ENCODE measurements around the gene TSPAN31. TPM values are rescaled to one million over a fixed set of nuclear protein-coding genes. Genes with fewer than 3 reads are reported as not detected.

The TSPAN31 gene
- total and polyA plus RNA-seq, 7 donors: 12.0 to 85.8 (median 43.2) TPM

DNA sequence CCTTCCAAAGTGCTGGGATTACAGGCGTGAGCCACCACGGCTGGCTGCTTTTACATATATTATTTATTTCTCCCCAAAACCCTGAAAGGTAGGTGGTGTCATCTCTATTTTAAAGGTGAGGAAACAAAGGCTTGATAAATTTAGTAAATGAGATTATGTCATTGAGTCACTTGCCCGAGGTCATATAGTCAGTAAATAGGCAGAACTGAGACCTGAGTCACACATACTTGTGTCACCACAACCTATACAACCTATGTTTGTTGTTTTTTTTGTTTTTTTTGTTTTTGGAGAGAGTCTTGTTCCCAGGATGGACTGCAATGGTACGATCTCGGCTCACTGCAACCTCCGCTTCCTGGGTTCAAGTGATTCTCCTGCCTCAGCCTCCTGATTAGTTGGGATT is 50.5 kb downstream of the TSPAN31 start:
- H3K27ac ChIP-seq: no peak overlapping the region
- H3K36me3 ChIP-seq: peaks cover 16 to 93% (median 32%) of the 10 kb centered on the region in 4 donors
- no peak overlapping the region for H3K4me3 ChIP-seq
- no peaks in the 10 kb centered on the region for H3K9me3 ChIP-seq
- no peak for DNase-seq
- intact Hi-C loops (cut with DNase I): no loop called here
- no peaks in the 10 kb centered on the region for H3K4me1 ChIP-seq
- no peaks in the 10 kb centered on the region for H3K27me3 ChIP-seq
- no peak for TF ChIP-seq EP300 (IDR thresholded peaks at IDR 0.05)
- no peak for TF ChIP-seq CTCF (IDR thresholded peaks at IDR 0.05)
- no peak for TF ChIP-seq POLR2AphosphoS5 (IDR thresholded peaks at IDR 0.05)
- no peak for TF ChIP-seq POLR2A (IDR thresholded peaks at IDR 0.05)
- WGBS, 2 donors: 92 to 96% methylated on average over 6 of the region's 6 CpGs

- H3K4me3 ChIP-seq: no peak overlapping the region
- 97 to 98% methylated on average over 1 of the region's 1 CpG for WGBS, 2 donors
- DNase-seq: no peak
- TF ChIP-seq CTCF (IDR thresholded peaks at IDR 0.05) (no peak), POLR2AphosphoS5 (IDR thresholded peaks at IDR 0.05) (no peak), EP300 (IDR thresholded peaks at IDR 0.05) (no peak)
- H3K27me3 ChIP-seq: no peaks in the 10 kb centered on the region
- no peak overlapping the region for H3K27ac ChIP-seq
- no peaks in the 10 kb centered on the region for H3K9me3 ChIP-seq
- H3K36me3 ChIP-seq: peaks cover 16 to 96% (median 39%) of the 10 kb centered on the region in 4 donors
- intact Hi-C loops (cut with DNase I): no loop called here
- H3K4me1 ChIP-seq: no peaks in the 10 kb centered on the region
Measured at GRCh38 chr12:57796996-57797395, 52.2 kb downstream of the TSPAN31 start.

- no peaks in the 10 kb centered on the region for H3K9me3 ChIP-seq
- H3K27me3 ChIP-seq: no peaks in the 10 kb centered on the region
- H3K4me3 ChIP-seq: no peak overlapping the region
- H3K27ac ChIP-seq: no peak overlapping the region
- WGBS, 2 donors: 60 to 71% methylated on average over 1 of the region's 1 CpG
- H3K36me3 ChIP-seq: peaks cover 16 to 96% (median 36%) of the 10 kb centered on the region in 4 donors
- no peaks in the 10 kb centered on the region for H3K4me1 ChIP-seq
- intact Hi-C loops (cut with DNase I): no loop called here
- no peak for DNase-seq
- TF ChIP-seq POLR2A (IDR thresholded peaks at IDR 0.05): no peak
- TF ChIP-seq EP300 (IDR thresholded peaks at IDR 0.05): no peak
- no peak for TF ChIP-seq CTCF (IDR thresholded peaks at IDR 0.05)
- TF ChIP-seq POLR2AphosphoS5 (IDR thresholded peaks at IDR 0.05): no peak
Measured at GRCh38 chr12:57797933-57798332, 53.1 kb downstream of the TSPAN31 start.

Other genes with a start within 250 kb of the TSPAN31 start
- 10 to 100 TPM; 30.7 to 48.5 (median 40.7) TPM for gene DDIT3, start 224.5 kb upstream of the TSPAN31 start, total RNA-seq
- gene DDIT3, start 224.5 kb upstream of the TSPAN31 start, polyA plus RNA-seq: 10 to 100 TPM; 42.3 to 52.9 (median 46.7) TPM
- gene MBD6, start 222.2 kb upstream of the TSPAN31 start, total RNA-seq: 10 to 100 TPM; 13.5 to 23.5 (median 16.0) TPM
- gene MBD6, start 222.2 kb upstream of the TSPAN31 start, polyA plus RNA-seq: 10 to 100 TPM; 16.2 to 52.8 (median 17.1) TPM
- gene DCTN2, start 197.8 kb upstream of the TSPAN31 start, total RNA-seq: 100 to 1,000 TPM; 118 to 194 (median 141) TPM
- gene DCTN2, start 197.8 kb upstream of the TSPAN31 start, polyA plus RNA-seq: 100 to 1,000 TPM; 141 to 204 (median 172) TPM
- 1 to 10 TPM; 3.6 to 8.9 (median 6.9) TPM for gene KIF5A, start 195.0 kb upstream of the TSPAN31 start, total RNA-seq
- 1 to 10 TPM in 1 of 3 donors, under 1 TPM in 2; under 0.01 to 3.5 (median 0.46) TPM for gene KIF5A, start 195.0 kb upstream of the TSPAN31 start, polyA plus RNA-seq
- gene PIP4K2C, start 153.8 kb upstream of the TSPAN31 start, total RNA-seq: 10 to 100 TPM; 13.3 to 22.8 (median 18.4) TPM
- gene PIP4K2C, start 153.8 kb upstream of the TSPAN31 start, polyA plus RNA-seq: 10 to 100 TPM; 21.0 to 30.5 (median 28.6) TPM
- gene DTX3, start 140.2 kb upstream of the TSPAN31 start, total RNA-seq: 10 to 100 TPM; 42.9 to 68.4 (median 50.7) TPM
- gene DTX3, start 140.2 kb upstream of the TSPAN31 start, polyA plus RNA-seq: 10 to 100 TPM in 1 of 3 donors, 1 to 10 TPM in 2; 1.2 to 12.5 (median 8.4) TPM
- 100 to 1,000 TPM in 3 of 4 donors, 10 to 100 TPM in 1; 99.4 to 140 (median 113) TPM for gene ARHGEF25, start 133.6 kb upstream of the TSPAN31 start, total RNA-seq
- 10 to 100 TPM in 2 of 3 donors, 1 to 10 TPM in 1; 5.8 to 22.8 (median 18.2) TPM for gene ARHGEF25, start 133.6 kb upstream of the TSPAN31 start, polyA plus RNA-seq
- 1 to 10 TPM in 3 of 4 donors, under 1 TPM in 1; 0.99 to 4.4 (median 3.3) TPM for gene B4GALNT1, start 111.8 kb upstream of the TSPAN31 start, total RNA-seq
- 1 to 10 TPM in 1 of 3 donors, not detected in 2; 2.7 TPM for gene B4GALNT1, start 111.8 kb upstream of the TSPAN31 start, polyA plus RNA-seq
- gene OS9, start 50.9 kb upstream of the TSPAN31 start, total RNA-seq: 100 to 1,000 TPM; 122 to 183 (median 156) TPM
- gene OS9, start 50.9 kb upstream of the TSPAN31 start, polyA plus RNA-seq: 100 to 1,000 TPM in 1 of 3 donors, 10 to 100 TPM in 2; 69.1 to 243 (median 95.3) TPM
- 1 to 10 TPM in 3 of 4 donors, under 1 TPM in 1; 0.82 to 3.0 (median 1.8) TPM for gene AGAP2, start 6.3 kb upstream of the TSPAN31 start, total RNA-seq
- 1 to 10 TPM in 1 of 3 donors, under 1 TPM in 2; under 0.01 to 6.4 (median 0.46) TPM for gene AGAP2, start 6.3 kb upstream of the TSPAN31 start, polyA plus RNA-seq
- 100 to 1,000 TPM in 1 of 4 donors, 10 to 100 TPM in 3; 54.6 to 108 (median 82.5) TPM for gene CDK4, start 7.3 kb downstream of the TSPAN31 start, total RNA-seq
- 10 to 100 TPM; 34.9 to 89.1 (median 43.2) TPM for gene CDK4, start 7.3 kb downstream of the TSPAN31 start, polyA plus RNA-seq
- 10 to 100 TPM in 2 of 4 donors, 1 to 10 TPM in 2; 6.1 to 12.5 (median 9.4) TPM for gene MARCHF9, start 10.1 kb downstream of the TSPAN31 start, total RNA-seq
- 10 to 100 TPM in 1 of 3 donors, 1 to 10 TPM in 2; 5.5 to 14.9 (median 7.8) TPM for gene MARCHF9, start 10.1 kb downstream of the TSPAN31 start, polyA plus RNA-seq
- gene CYP27B1, start 22.0 kb downstream of the TSPAN31 start, total RNA-seq: under 1 TPM in 1 of 4 donors, not detected in 3; 0.28 TPM
- gene CYP27B1, start 22.0 kb downstream of the TSPAN31 start, polyA plus RNA-seq: 1 to 10 TPM in 2 of 3 donors, not detected in 1; 1.2 to 2.0 TPM
- 10 to 100 TPM in 1 of 4 donors, 1 to 10 TPM in 3; 3.8 to 12.2 (median 7.4) TPM for gene METTL1, start 27.1 kb downstream of the TSPAN31 start, total RNA-seq
- gene METTL1, start 27.1 kb downstream of the TSPAN31 start, polyA plus RNA-seq: 10 to 100 TPM in 2 of 3 donors, 1 to 10 TPM in 1; 7.6 to 16.7 (median 10.2) TPM
- gene EEF1AKMT3, start 27.6 kb downstream of the TSPAN31 start, total RNA-seq: 10 to 100 TPM in 2 of 4 donors, 1 to 10 TPM in 2; 9.0 to 11.9 (median 10.6) TPM
- 1 to 10 TPM; 1.6 to 8.4 (median 2.5) TPM for gene EEF1AKMT3, start 27.6 kb downstream of the TSPAN31 start, polyA plus RNA-seq
- gene TSFM, start 37.7 kb downstream of the TSPAN31 start, total RNA-seq: 10 to 100 TPM in 3 of 4 donors, 1 to 10 TPM in 1; 8.0 to 29.6 (median 25.3) TPM
- 10 to 100 TPM; 36.0 to 49.3 (median 47.9) TPM for gene TSFM, start 37.7 kb downstream of the TSPAN31 start, polyA plus RNA-seq
- gene AVIL, start 73.7 kb downstream of the TSPAN31 start, total RNA-seq: 10 to 100 TPM in 1 of 4 donors, 1 to 10 TPM in 3; 2.1 to 12.2 (median 5.1) TPM
- 10 to 100 TPM in 1 of 3 donors, 1 to 10 TPM in 2; 6.2 to 11.4 (median 8.3) TPM for gene AVIL, start 73.7 kb downstream of the TSPAN31 start, polyA plus RNA-seq
- gene CTDSP2, start 101.7 kb downstream of the TSPAN31 start, total RNA-seq: 100 to 1,000 TPM; 121 to 183 (median 135) TPM
- 100 to 1,000 TPM in 2 of 3 donors, 10 to 100 TPM in 1; 85.3 to 122 (median 105) TPM for gene CTDSP2, start 101.7 kb downstream of the TSPAN31 start, polyA plus RNA-seq
- 10 to 100 TPM in 3 of 4 donors, 1 to 10 TPM in 1; 5.3 to 39.0 (median 13.2) TPM for gene ATP23, start 196.5 kb downstream of the TSPAN31 start, total RNA-seq
- gene ATP23, start 196.5 kb downstream of the TSPAN31 start, polyA plus RNA-seq: 10 to 100 TPM; 14.8 to 43.5 (median 25.8) TPM

Data from sigmoid colon (tissue), 7 donors.